Mucosa of rectum (tissue), 2 donors: ENCODE measurements around the gene SF3B6.
"Not testable (repeated sequence)": the region's sequence is repeated elsewhere in the genome, so short reads cannot be mapped to it uniquely, and the experiment has no call there.

Source experiments
- H3K27ac ChIP-seq, 2 donors: one replicate each; pipeline ENCODE4 v1.7.0; 2013; ENCODE audit warnings: inconsistent platforms in 2 of 2, low read depth in 2 of 2, low read length in 2 of 2
- H3K27me3 ChIP-seq, 2 donors: one replicate each; pipeline ENCODE4 v1.7.0; 2013; ENCODE audit warnings: low read length in 2 of 2; ENCODE audit not compliant: control insufficient read depth in 2 of 2, insufficient read depth in 2 of 2
- H3K36me3 ChIP-seq, 2 donors: one replicate each; pipeline ENCODE4 v1.7.0; 2013; ENCODE audit warnings: low read length in 2 of 2; ENCODE audit not compliant: control insufficient read depth in 2 of 2, insufficient read depth in 2 of 2
- H3K4me1 ChIP-seq, 2 donors: one replicate each; pipeline ENCODE4 v1.7.0; 2013; ENCODE audit warnings: low read length in 2 of 2, mild to moderate bottlenecking in 1 of 2; ENCODE audit not compliant: control insufficient read depth in 2 of 2, insufficient read depth in 2 of 2
- H3K4me3 ChIP-seq, 2 donors: one replicate each; pipeline ENCODE4 v1.7.0; 2013; ENCODE audit warnings: low read length in 2 of 2
- H3K9ac ChIP-seq, 2 donors: one replicate each; pipeline ENCODE4 v1.7.0; 2013; ENCODE audit warnings: low read length in 2 of 2, low read depth in 1 of 2, mild to moderate bottlenecking in 1 of 2
- H3K9me3 ChIP-seq, 2 donors: one replicate each; pipeline ENCODE4 v1.7.0; 2013; ENCODE audit warnings: low read length in 2 of 2; ENCODE audit not compliant: control insufficient read depth in 2 of 2
- donor health status: healthy.
- donor health status: Normal muscosa, but diverticular disease.

The SF3B6 gene

DNA sequence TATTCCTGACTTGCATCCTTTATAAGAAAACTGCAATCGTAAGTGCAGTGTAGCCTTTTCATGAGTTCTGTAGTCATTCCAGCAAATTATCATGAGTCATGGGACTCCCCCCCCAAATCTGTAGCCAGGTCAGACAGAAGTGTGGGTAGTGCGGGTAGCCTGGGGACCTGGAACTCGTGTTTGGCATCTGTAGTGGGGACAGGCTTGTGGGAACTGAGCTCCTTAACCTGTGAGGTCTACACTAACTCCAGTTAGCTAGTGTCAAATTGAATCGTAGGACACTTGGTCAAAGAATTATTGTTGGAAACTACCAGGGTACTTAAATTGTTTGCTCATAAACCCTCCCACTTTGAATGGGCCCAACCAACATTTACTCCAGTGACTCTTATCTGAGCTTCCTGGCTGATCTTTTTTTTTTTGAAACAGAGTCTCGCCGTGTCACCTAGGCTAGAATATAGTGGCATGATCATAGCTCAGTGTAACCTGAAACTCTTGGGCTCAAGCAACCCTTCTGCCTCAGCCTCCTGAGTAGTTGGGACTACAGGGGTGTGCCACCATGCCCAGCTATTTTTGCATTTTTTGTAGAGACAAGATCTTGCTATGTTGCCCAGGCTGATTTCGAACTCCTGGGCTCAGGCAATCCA lies 34.7 kb upstream of the SF3B6 start:
- no peaks in the 10 kb centered on the region for H3K4me1 ChIP-seq
- no peaks in the 10 kb centered on the region for H3K27me3 ChIP-seq
- no peaks in the 10 kb centered on the region for H3K9me3 ChIP-seq
- no peak overlapping the region for H3K27ac ChIP-seq
- H3K9ac ChIP-seq: no peak overlapping the region
- no peak overlapping the region for H3K4me3 ChIP-seq
- no peaks in the 10 kb centered on the region for H3K36me3 ChIP-seq

GRCh38 chr2:24109431-24109830 lies 33.3 kb upstream of the SF3B6 start:
- H3K9ac ChIP-seq, H3K27ac ChIP-seq, H3K4me1 ChIP-seq, H3K36me3 ChIP-seq, H3K4me3 ChIP-seq, H3K9me3 ChIP-seq, H3K27me3 ChIP-seq: not testable (repeated sequence)

GRCh38 chr2:24107336-24107735 lies 31.2 kb upstream of the SF3B6 start:
- no peaks in the 10 kb centered on the region for H3K27me3 ChIP-seq
- H3K36me3 ChIP-seq: peaks cover 0 to 3% of the 10 kb centered on the region in 2 donors
- H3K27ac ChIP-seq: no peak overlapping the region
- no peak overlapping the region for H3K9ac ChIP-seq
- H3K4me1 ChIP-seq: no peaks in the 10 kb centered on the region
- no peak overlapping the region for H3K4me3 ChIP-seq
- H3K9me3 ChIP-seq: no peaks in the 10 kb centered on the region

GRCh38 chr2:24106786-24107185 lies 30.7 kb upstream of the SF3B6 start:
- Histone ChIP-seq H3K9me3 (no peaks in the 10 kb centered on the region), H3K4me3 (no peak overlapping the region), H3K4me1 (no peaks in the 10 kb centered on the region), H3K27me3 (no peaks in the 10 kb centered on the region), H3K36me3 (peaks cover 0 to 3% of the 10 kb centered on the region in 2 donors), H3K9ac (no peak overlapping the region), H3K27ac (no peak overlapping the region)

GRCh38 chr2:24105816-24106215 lies 29.7 kb upstream of the SF3B6 start:
- Histone ChIP-seq H3K4me1 (no peaks in the 10 kb centered on the region), H3K9ac (no peak overlapping the region), H3K27ac (no peak overlapping the region), H3K36me3 (peaks cover 0 to 3% of the 10 kb centered on the region in 2 donors), H3K4me3 (no peak overlapping the region), H3K27me3 (no peaks in the 10 kb centered on the region), H3K9me3 (no peaks in the 10 kb centered on the region)

DNA sequence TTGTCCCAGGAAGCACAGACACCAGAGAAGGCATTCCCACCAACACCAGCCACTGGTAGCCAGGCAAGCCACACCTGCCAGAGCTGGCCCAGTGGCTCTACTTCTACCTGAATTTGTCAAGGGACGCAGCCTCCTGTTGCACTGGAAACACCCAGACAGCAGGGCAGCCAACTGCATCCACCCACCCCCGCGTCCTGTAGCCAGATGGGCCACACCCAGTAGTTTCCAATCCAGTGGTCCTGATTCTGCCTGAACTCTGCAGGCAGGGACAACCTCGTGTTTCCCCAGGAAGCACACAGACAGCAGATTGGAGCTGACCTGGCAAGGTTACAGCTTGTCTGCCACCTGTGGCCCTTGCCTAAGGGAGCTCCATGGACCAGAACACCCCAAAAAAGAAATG lies 28.8 kb upstream of the SF3B6 start:
- Histone ChIP-seq H3K27me3 (no peaks in the 10 kb centered on the region), H3K4me3 (no peak overlapping the region), H3K4me1 (no peaks in the 10 kb centered on the region), H3K36me3 (peaks cover 0 to 3% of the 10 kb centered on the region in 2 donors), H3K9ac (no peak overlapping the region), H3K27ac (no peak overlapping the region), H3K9me3 (no peaks in the 10 kb centered on the region)

DNA sequence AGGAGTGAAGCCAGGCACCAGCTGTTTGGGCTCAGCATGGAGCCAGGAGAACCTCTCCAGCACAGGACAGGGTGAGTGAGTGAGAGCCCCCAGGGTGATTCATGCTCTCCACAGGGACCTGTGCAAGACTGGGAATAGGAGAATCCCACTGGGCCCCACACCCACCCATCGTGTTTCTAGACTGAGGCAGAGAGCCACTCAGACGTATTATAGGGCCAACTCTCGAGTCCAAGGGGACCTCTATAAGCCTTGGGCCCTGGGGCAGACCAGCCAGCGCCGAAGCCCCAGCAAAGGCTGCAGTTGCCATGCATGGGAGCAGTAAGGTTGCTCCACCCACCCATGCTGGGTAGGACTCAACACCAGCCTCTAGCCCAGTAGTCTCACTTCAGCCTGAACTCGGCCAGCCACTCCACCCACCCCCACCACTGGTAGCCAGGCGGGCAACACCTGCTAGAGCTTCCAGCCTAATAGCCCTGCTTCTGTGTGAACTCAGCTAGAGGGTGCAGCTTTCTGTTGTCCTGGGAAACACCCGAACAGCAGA lies 28.1 kb upstream of the SF3B6 start:
- Histone ChIP-seq H3K36me3 (peaks cover 0 to 3% of the 10 kb centered on the region in 2 donors), H3K4me1 (no peaks in the 10 kb centered on the region), H3K27ac (no peak overlapping the region), H3K4me3 (no peak overlapping the region), H3K9ac (no peak overlapping the region), H3K27me3 (no peaks in the 10 kb centered on the region), H3K9me3 (no peaks in the 10 kb centered on the region)

GRCh38 chr2:24102677-24103076 lies 26.6 kb upstream of the SF3B6 start:
- H3K36me3 ChIP-seq: peaks cover 0 to 3% of the 10 kb centered on the region in 2 donors
- no peak overlapping the region for H3K4me3 ChIP-seq
- H3K9ac ChIP-seq: no peak overlapping the region
- no peak overlapping the region for H3K27ac ChIP-seq
- no peaks in the 10 kb centered on the region for H3K4me1 ChIP-seq
- no peaks in the 10 kb centered on the region for H3K9me3 ChIP-seq
- no peaks in the 10 kb centered on the region for H3K27me3 ChIP-seq

DNA sequence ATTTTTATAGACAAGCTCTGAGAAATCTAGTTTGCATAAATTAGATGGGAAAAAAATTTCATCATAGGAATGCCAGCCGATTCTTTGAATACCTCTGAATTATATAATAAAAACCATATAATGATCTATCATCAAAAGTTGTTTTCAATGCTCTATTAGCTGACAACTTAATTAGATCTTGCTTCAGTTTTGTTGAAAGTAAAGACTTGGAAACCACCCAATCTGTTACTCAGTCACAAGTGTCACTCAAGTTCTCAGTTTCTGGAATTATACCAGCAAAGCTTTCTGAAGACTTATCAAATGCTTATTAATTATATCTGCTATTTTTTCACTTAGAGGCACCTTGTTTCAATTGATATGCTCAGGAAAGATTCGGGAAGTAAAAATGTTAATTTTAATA lies 25.9 kb upstream of the SF3B6 start:
- Histone ChIP-seq H3K9me3 (no peaks in the 10 kb centered on the region), H3K27me3 (no peaks in the 10 kb centered on the region), H3K4me1 (no peaks in the 10 kb centered on the region), H3K27ac (no peak overlapping the region), H3K9ac (no peak overlapping the region), H3K36me3 (peaks cover 0 to 3% of the 10 kb centered on the region in 2 donors), H3K4me3 (no peak overlapping the region)

GRCh38 chr2:24100732-24101131 lies 24.6 kb upstream of the SF3B6 start:
- H3K27ac ChIP-seq, H3K4me1 ChIP-seq, H3K9ac ChIP-seq, H3K36me3 ChIP-seq, H3K4me3 ChIP-seq, H3K27me3 ChIP-seq, H3K9me3 ChIP-seq: not testable (repeated sequence)
